H1 (cell line): ENCODE measurements around the gene SERTAD2. TPM values are rescaled to one million over a fixed set of nuclear protein-coding genes. Genes with fewer than 3 reads are reported as not detected.

Source experiments
- CTCF ChIA-PET: fragments of 300-600 bp; sonication (Branson Sonifier 250); formaldehyde crosslinking; loops from one replicate; lab custom pipeline; 2021; ENCODE audit not compliant: partially characterized antibody; lab: Charles Lee
- POLR2A ChIA-PET: fragments of 300-600 bp; sonication (Branson Sonifier 250); formaldehyde crosslinking; loops from one replicate; lab custom pipeline; 2021; ENCODE audit warnings: inconsistent platforms; ENCODE audit not compliant: partially characterized antibody; lab: Charles Lee
- DNase-seq, 2 experiments: peaks; one replicate each; pipeline versions ENCODE4 v3.0.0 to v3.0.0-alpha.2; 2010 to 2022; ENCODE audit warnings: low spot score in 2 of 2, low read depth in 1 of 2, mixed read lengths in 1 of 2
- FAIRE-seq: peaks from 2 replicates; lab custom pipeline; 2011; peaks lifted over from hg19 to GRCh38; lab: Jason Lieb, UNC
- H2AFZ ChIP-seq: 2 replicates; pipeline ENCODE4 v1.8.1; 2012; ENCODE audit warnings: low read length, inconsistent platforms
- H2AK5ac ChIP-seq: 2 replicates; pipeline ENCODE4 v1.6.1; 2013; ENCODE audit warnings: low read depth, low read length
- H2BK120ac ChIP-seq: replicated peaks from 2 replicates; pipeline ENCODE3; 2013; ENCODE audit warnings: low read depth, low read length, inconsistent platforms
- H2BK12ac ChIP-seq: 2 replicates; pipeline ENCODE4 v1.6.1; 2013; ENCODE audit warnings: low read depth, low read length
- H2BK15ac ChIP-seq: 2 replicates; pipeline ENCODE4 v1.6.1; 2013; ENCODE audit warnings: low read length
- H2BK20ac ChIP-seq: 2 replicates; pipeline ENCODE4 v1.6.1; 2013; ENCODE audit warnings: low read length
- H2BK5ac ChIP-seq: 2 replicates; pipeline ENCODE4 v1.6.1; 2013; ENCODE audit warnings: low read depth, low read length
- H3K14ac ChIP-seq: 2 replicates; pipeline ENCODE4 v1.6.1; 2013; ENCODE audit warnings: inconsistent platforms; ENCODE audit not compliant: insufficient read length
- H3K18ac ChIP-seq: 2 replicates; pipeline ENCODE4 v1.6.1; 2013; ENCODE audit warnings: low read length; ENCODE audit errors: extremely low read depth
- H3K23ac ChIP-seq: 2 replicates; pipeline ENCODE4 v1.6.1; 2013; ENCODE audit warnings: inconsistent platforms; ENCODE audit not compliant: insufficient read length
- H3K23me2 ChIP-seq: 2 replicates; pipeline ENCODE4 v1.6.1; 2013; ENCODE audit warnings: low read depth, low read length
- H3K27ac ChIP-seq: 2 replicates; pipeline ENCODE4 v1.6.1; 2011; ENCODE audit warnings: low read depth, low read length, inconsistent platforms
- H3K27me3 ChIP-seq, 4 experiments: replicated peaks in 1 of 4; 1 replicate in 1 of 4; 2 replicates in 3 of 4; pipeline versions ENCODE4 v1.6.1 to v1.8.1; 2011 to 2013; ENCODE audit warnings: low read length in 3 of 4, mild to moderate bottlenecking in 3 of 4, inconsistent platforms in 2 of 4, mixed read lengths in 2 of 4, moderate library complexity in 1 of 4; ENCODE audit not compliant: control insufficient read depth in 3 of 4, insufficient read depth in 3 of 4; ENCODE audit errors: extremely low read depth in 1 of 4
- H3K36me3 ChIP-seq, 4 experiments: 2 replicates each; pipeline versions ENCODE4 v1.6.1 to v1.8.1; 2011 to 2013; ENCODE audit warnings: mild to moderate bottlenecking in 4 of 4, low read length in 3 of 4, moderate library complexity in 2 of 4, control low read depth in 1 of 4, inconsistent platforms in 1 of 4; ENCODE audit not compliant: insufficient read depth in 4 of 4, control insufficient read depth in 2 of 4
- H3K4ac ChIP-seq: replicated peaks from 2 replicates; pipeline ENCODE3; 2013; ENCODE audit warnings: low read length, low read depth, mixed read lengths, inconsistent platforms; ENCODE audit not compliant: insufficient read length
- H3K4me1 ChIP-seq, 4 experiments: replicated peaks in 1 of 4; 1 replicate in 1 of 4; 2 replicates in 3 of 4; pipeline versions ENCODE4 v1.6.1 to v1.8.1; 2011 to 2013; ENCODE audit warnings: low read length in 3 of 4, inconsistent platforms in 2 of 4, mixed read lengths in 1 of 4; ENCODE audit not compliant: insufficient read depth in 4 of 4, control insufficient read depth in 3 of 4
- H3K4me2 ChIP-seq, 2 experiments: 2 replicates each; pipeline versions ENCODE4 v1.6.1 to v1.8.1; 2011 to 2013; ENCODE audit warnings: low read depth in 2 of 2, low read length in 2 of 2, control low read depth in 1 of 2, inconsistent platforms in 1 of 2, mild to moderate bottlenecking in 1 of 2; ENCODE audit not compliant: insufficient read depth in 1 of 2
- H3K4me3 ChIP-seq, 4 experiments: fragments of 200-600, 300-600 bp in 1 of 4; sonication (generic), shearing (Covaris generic), sonication (Bioruptor Twin) in 1 of 4; 2 replicates each; pipeline versions ENCODE4 v1.5.1 to v1.8.1; 2011 to 2016; ENCODE audit warnings: low read length in 4 of 4, low read depth in 3 of 4, control low read depth in 2 of 4, inconsistent platforms in 2 of 4, mild to moderate bottlenecking in 2 of 4, mixed read lengths in 1 of 4, moderate library complexity in 1 of 4; ENCODE audit not compliant: insufficient read depth in 2 of 4; ENCODE audit errors: extremely low read depth in 1 of 4
- H3K56ac ChIP-seq: replicated peaks from 2 replicates; pipeline ENCODE3; 2013; ENCODE audit warnings: low read depth, mild to moderate bottlenecking, mixed read lengths, low read length, inconsistent platforms; ENCODE audit not compliant: insufficient read length
- H3K79me1 ChIP-seq: 2 replicates; pipeline ENCODE4 v1.6.1; 2013; ENCODE audit warnings: low read depth, low read length, control low read depth
- H3K79me2 ChIP-seq, 2 experiments: 2 replicates each; pipeline versions ENCODE4 v1.6.1 to v1.8.1; 2012 to 2013; ENCODE audit warnings: low read length in 2 of 2, mild to moderate bottlenecking in 2 of 2, inconsistent platforms in 1 of 2; ENCODE audit not compliant: insufficient read depth in 2 of 2, control insufficient read depth in 1 of 2
- H3K9ac ChIP-seq, 4 experiments: replicated peaks in 1 of 4; 1 replicate in 1 of 4; 2 replicates in 3 of 4; pipeline versions ENCODE4 v1.6.1 to v1.8.1; 2011 to 2013; ENCODE audit warnings: low read depth in 3 of 4, low read length in 3 of 4, control low read depth in 2 of 4, mild to moderate bottlenecking in 2 of 4, moderate library complexity in 2 of 4, inconsistent platforms in 1 of 4; ENCODE audit errors: extremely low read depth in 1 of 4
- H3K9me3 ChIP-seq, 2 experiments: 2 replicates each; pipeline versions ENCODE4 v1.6.1 to v1.8.1; 2012 to 2013; ENCODE audit warnings: mild to moderate bottlenecking in 2 of 2, moderate library complexity in 2 of 2, control low read depth in 1 of 2, inconsistent platforms in 1 of 2, low read depth in 1 of 2, low read length in 1 of 2, mixed read lengths in 1 of 2; ENCODE audit not compliant: insufficient read depth in 2 of 2
- H4K20me1 ChIP-seq, 2 experiments: replicated peaks in 1 of 2; 2 replicates each; pipeline versions ENCODE3 to v1.8.1; 2011 to 2013; ENCODE audit warnings: inconsistent platforms in 2 of 2, low read length in 2 of 2, mild to moderate bottlenecking in 1 of 2; ENCODE audit not compliant: insufficient read depth in 2 of 2, control insufficient read depth in 1 of 2
- H4K5ac ChIP-seq: 2 replicates; pipeline ENCODE4 v1.6.1; 2013; ENCODE audit warnings: low read length, low read depth, mixed read lengths, inconsistent platforms; ENCODE audit not compliant: insufficient read length
- H4K8ac ChIP-seq: 2 replicates; pipeline ENCODE4 v1.8.0; 2013; ENCODE audit warnings: mild to moderate bottlenecking, moderate library complexity, low read length, inconsistent platforms; ENCODE audit not compliant: insufficient read depth; ENCODE audit errors: extremely low read depth
- H4K91ac ChIP-seq: replicated peaks from 2 replicates; pipeline ENCODE3; 2013; ENCODE audit warnings: low read length, mixed read lengths, inconsistent platforms; ENCODE audit not compliant: insufficient read length
- CEBPB ChIP-seq: IDR thresholded peaks from 2 replicates; pipeline ENCODE4 v1.6.1; 2012; ENCODE audit warnings: low read depth, low read length
- CHD1 ChIP-seq: IDR thresholded peaks from 2 replicates; pipeline ENCODE4 v1.6.1; 2012; ENCODE audit warnings: low read depth, low read length, improper control_type of control experiment
- CREB1 ChIP-seq: IDR thresholded peaks from 2 replicates; pipeline ENCODE4 v1.6.1; 2012; ENCODE audit warnings: inconsistent platforms
- EP300 ChIP-seq, 2 experiments: IDR thresholded peaks; 1 replicate in 1 of 2; 2 replicates in 1 of 2; pipeline ENCODE4 v1.6.1; 2011 to 2012; ENCODE audit warnings: low read depth in 2 of 2, low read length in 2 of 2, mild to moderate bottlenecking in 2 of 2, borderline replicate concordance in 1 of 2, inconsistent platforms in 1 of 2, moderate library complexity in 1 of 2
- JUN ChIP-seq: IDR thresholded peaks from 2 replicates; pipeline ENCODE4 v1.6.1; 2011; ENCODE audit warnings: low read depth, mild to moderate bottlenecking, improper control_type of control experiment, low read length
- PHF8 ChIP-seq: fragments of 200-600 bp; sonication (generic); conservative IDR thresholded peaks from 2 replicates; pipeline ENCODE4 v1.7.1; 2012; ENCODE audit warnings: low read depth, mild to moderate bottlenecking, inconsistent platforms, low read length, moderate library complexity
- POLR2A ChIP-seq, 2 experiments: IDR thresholded peaks; 1 replicate in 1 of 2; 2 replicates in 1 of 2; pipeline ENCODE4 v1.6.1; 2011; ENCODE audit warnings: low read depth in 2 of 2, low read length in 2 of 2, mild to moderate bottlenecking in 2 of 2; ENCODE audit errors: control extremely low read depth in 1 of 2
- POU5F1 ChIP-seq: IDR thresholded peaks from 2 replicates; pipeline ENCODE4 v1.6.1; 2011; ENCODE audit warnings: low read depth, mild to moderate bottlenecking, low read length, moderate library complexity
- RAD21 ChIP-seq, 2 experiments: IDR thresholded peaks in 1 of 2; conservative IDR thresholded peaks in 1 of 2; 2 replicates each; pipeline ENCODE4 v1.6.1; 2011; ENCODE audit warnings: low read depth in 2 of 2, low read length in 2 of 2, improper control_type of control experiment in 1 of 2, inconsistent platforms in 1 of 2, mild to moderate bottlenecking in 1 of 2, moderate library complexity in 1 of 2
- RNF2 ChIP-seq: fragments of 200-900, 300-1000 bp; sonication (generic); IDR thresholded peaks from 2 replicates; pipeline ENCODE4 v1.7.1; 2016; ENCODE audit warnings: borderline replicate concordance, low read depth, mild to moderate bottlenecking, antibody characterized with exemption, low read length; ENCODE audit not compliant: poor library complexity, severe bottlenecking; ENCODE audit errors: missing control alignments
- RXRA ChIP-seq: IDR thresholded peaks from 2 replicates; pipeline ENCODE4 v1.6.1; 2011; ENCODE audit warnings: low read depth, mild to moderate bottlenecking, low read length, moderate library complexity; ENCODE audit not compliant: insufficient read depth
- SIX5 ChIP-seq: IDR thresholded peaks from 2 replicates; pipeline ENCODE4 v1.6.1; 2011; ENCODE audit warnings: mild to moderate bottlenecking, low read depth, low read length
- SP4 ChIP-seq: IDR thresholded peaks from 2 replicates; pipeline ENCODE4 v1.6.1; 2012; ENCODE audit warnings: low read length, inconsistent platforms
- WGBS, 2 experiments: shearing (Covaris generic) in 1 of 2; methylation state at CpG; one replicate each; pipeline versions ENCODE4 v1.1.6 to v1.1.7; 2013 to 2015; ENCODE audit warnings: low lambda C conversion rate in 2 of 2, mixed read lengths in 2 of 2, inconsistent platforms in 1 of 2, low coverage in 1 of 2, missing lambda C conversion rate in 1 of 2; ENCODE audit not compliant: insufficient replicate concordance in 2 of 2, insufficient coverage in 1 of 2, insufficient read length in 1 of 2; ENCODE audit errors: extremely low coverage in 1 of 2, missing lambda C conversion rate in 1 of 2; 5-methylcytosine and 5-hydroxymethylcytosine counted together
- polyA plus RNA-seq, 7 experiments: library from polyadenylated mRNA; depleted of rRNA in 3 of 7; stranded (reverse) in 5 of 7; unstranded in 2 of 7; fragments of >200 nt in 5 of 7; fragments of 200-250 nt in 2 of 7; gene quantifications; 1 replicate in 5 of 7; 2 replicates in 1 of 7; 4 replicates in 1 of 7; pipeline versions ENCODE4 v1.2.1 to v1.2.3, GENCODE V29; 2011 to 2013; ENCODE audit warnings: missing spikeins in 2 of 7, mixed read lengths in 2 of 7
- total RNA-seq: library from RNA; stranded (reverse); fragmentation: NEBNext Ultra II Directional; extraction: Animal tissue kit (Norgen Biotek cat#: 25700); gene quantifications from 2 replicates; pipeline ENCODE4 v1.2.1, GENCODE V29; 2021
- TF ChIP-seq, protein P1 (sequence below): IDR thresholded peaks from 2 replicates; pipeline ENCODE4 v1.6.1; 2012; ENCODE audit warnings: inconsistent platforms

SERTAD2 gene
- total and polyA plus RNA-seq, 2 of the 8 experiments (the other 6 are each of a cell fraction or from before 2014, with no cell fraction given), result 2.9 to 4.5 TPM

GRCh38 chr2:64631771-64632170 lies 21.9 kb downstream of the SERTAD2 start:
- Histone ChIP-seq H3K36me3 (peaks cover 0 to 13% (median 0%) of the 10 kb centered on the region in 4 experiments; a peak in 3 of 8 replicates), H2AK5ac (no peak overlapping the region), H3K56ac (no peak overlapping the region), H3K27me3 (no peaks in the 10 kb centered on the region), H3K4me3 (no peak overlapping the region), H3K9ac (no peak overlapping the region), H4K91ac (no peak overlapping the region), H3K4me1 (peaks cover 5 to 10% (median 7%) of the 10 kb centered on the region in 4 experiments; a peak in 4 of 7 replicates), H4K5ac (no peak overlapping the region), H2BK5ac (no peak overlapping the region), H3K14ac (no peak overlapping the region), H3K9me3 (no peaks in the 10 kb centered on the region), H4K8ac (no peak overlapping the region), H3K4me2 (no peak overlapping the region), H2BK15ac (no peak overlapping the region), H3K4ac (no peak overlapping the region), H3K18ac (no peak overlapping the region), H3K79me1 (no peaks in the 10 kb centered on the region), H2BK20ac (no peak overlapping the region), H3K23ac (no peak overlapping the region), H2BK12ac (no peak overlapping the region), H3K27ac (no peak overlapping the region), H3K79me2 (no peaks in the 10 kb centered on the region), H2BK120ac (no peak overlapping the region), H3K23me2 (no peaks in the 10 kb centered on the region), H4K20me1 (peaks cover 0 to 4% of the 10 kb centered on the region in 2 experiments), H2AFZ (no peak overlapping the region)
- DNase-seq, result no peak
- 96% methylated on average over 3 of the region's 3 CpGs; no CpG with 5 or more reads in 1 of the 2 experiments for WGBS, 2 experiments
- no peak for FAIRE-seq
- POLR2A ChIA-PET, result no interaction called here
- CTCF ChIA-PET, result interaction anchor here (0.8 to 27.4 kb wide), 6 partner anchors 5 to 237 kb away, joined by 3 to 389 read pairs (median 4); no protein-coding TSS in a partner anchor
- TF ChIP-seq RAD21 (IDR thresholded peaks at IDR 0.05 in 1 of 2, conservative IDR thresholded peaks at IDR 0.05 in 1 of 2; ENCODE audit: low read depth in 2 of 2, low read length in 2 of 2), result no peak
- no peak for TF ChIP-seq RNF2
- no peak for TF ChIP-seq PHF8
- TF ChIP-seq POLR2A (IDR thresholded peaks at IDR 0.05; ENCODE audit: control extremely low read depth in 1 of 2, low read depth in 2 of 2, low read length in 2 of 2), result no peak
- TF ChIP-seq RXRA, result no peak
- TF ChIP-seq CREB1, result no peak
- no peak for TF ChIP-seq SP4
- TF ChIP-seq SIX5, result no peak
- no peak for TF ChIP-seq EP300 (IDR thresholded peaks at IDR 0.05; ENCODE audit: borderline replicate concordance in 1 of 2, low read depth in 2 of 2, low read length in 2 of 2)
- TF ChIP-seq CEBPB, result no peak
- TF ChIP-seq CHD1, result no peak
- no peak for TF ChIP-seq JUN
- TF ChIP-seq POU5F1, result no peak
- TF ChIP-seq, protein P1, sequence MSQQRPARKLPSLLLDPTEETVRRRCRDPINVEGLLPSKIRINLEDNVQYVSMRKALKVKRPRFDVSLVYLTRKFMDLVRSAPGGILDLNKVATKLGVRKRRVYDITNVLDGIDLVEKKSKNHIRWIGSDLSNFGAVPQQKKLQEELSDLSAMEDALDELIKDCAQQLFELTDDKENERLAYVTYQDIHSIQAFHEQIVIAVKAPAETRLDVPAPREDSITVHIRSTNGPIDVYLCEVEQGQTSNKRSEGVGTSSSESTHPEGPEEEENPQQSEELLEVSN, result no peak
